Stimulated activated CD8-positive, alpha-beta memory T cell treated with anti-CD3 and anti-CD28 coated beads, Interleukin-7, amount 100 ng/mL, for 24 hours (primary cell): ENCODE measurements around the gene EFR3B.

Experiments used
- DNase-seq: peaks from one replicate; pipeline ENCODE4 v3.0.0-alpha.2; 2020; ENCODE audit warnings: low read depth

EFR3B gene

DNA sequence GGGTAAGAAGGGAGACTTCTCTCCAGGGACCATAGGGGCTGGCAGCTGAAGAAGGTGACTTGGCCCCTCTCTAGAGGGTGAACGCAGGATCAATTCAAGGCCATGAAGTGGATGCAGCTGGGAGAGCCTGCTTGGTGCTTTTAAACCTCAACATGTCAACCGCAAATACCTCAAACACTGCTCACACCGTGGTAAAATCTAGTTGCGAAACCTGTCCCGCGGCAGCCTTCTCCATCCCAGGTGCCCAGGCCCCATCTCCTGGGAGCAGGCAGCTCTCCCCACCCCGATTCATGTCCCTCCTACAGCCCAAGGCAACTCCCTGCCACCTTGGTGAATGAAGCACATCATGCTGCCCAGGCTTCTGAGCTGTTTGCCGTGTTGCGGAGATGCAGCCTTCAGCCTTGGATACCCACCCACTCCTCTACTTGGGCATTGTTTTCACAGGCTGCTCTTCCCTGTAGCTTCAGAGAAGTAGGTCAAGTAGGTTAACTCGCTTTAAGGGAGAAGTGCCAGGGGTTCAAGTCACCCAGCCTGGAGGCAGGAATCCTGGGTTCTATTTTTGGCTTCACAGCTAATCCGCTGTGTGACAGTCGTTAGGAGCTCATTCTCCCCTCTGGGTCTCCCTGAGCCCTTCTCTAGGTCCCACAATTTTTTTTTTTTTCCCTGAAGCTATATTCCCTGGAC lies 6.2 kb upstream of the EFR3B start:
- no peak for DNase-seq

DNA sequence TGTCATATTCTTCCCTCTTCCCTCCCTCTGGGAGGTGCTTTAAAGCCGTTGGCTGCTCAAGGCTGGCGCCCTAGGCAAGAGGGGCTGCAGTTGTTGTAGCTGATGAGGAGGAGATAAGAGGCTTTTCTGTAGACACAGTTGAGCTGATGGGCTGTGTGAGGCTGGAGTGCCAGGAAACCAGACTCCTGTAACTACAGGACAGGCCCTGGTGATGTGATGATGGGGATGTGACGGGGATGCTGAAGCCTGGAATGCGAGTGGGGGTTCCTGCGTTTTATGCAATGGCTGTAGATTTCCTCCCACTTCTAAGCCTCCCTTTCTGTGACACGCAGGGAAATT lies 5.7 kb upstream of the EFR3B start:
- no peak for DNase-seq

DNA sequence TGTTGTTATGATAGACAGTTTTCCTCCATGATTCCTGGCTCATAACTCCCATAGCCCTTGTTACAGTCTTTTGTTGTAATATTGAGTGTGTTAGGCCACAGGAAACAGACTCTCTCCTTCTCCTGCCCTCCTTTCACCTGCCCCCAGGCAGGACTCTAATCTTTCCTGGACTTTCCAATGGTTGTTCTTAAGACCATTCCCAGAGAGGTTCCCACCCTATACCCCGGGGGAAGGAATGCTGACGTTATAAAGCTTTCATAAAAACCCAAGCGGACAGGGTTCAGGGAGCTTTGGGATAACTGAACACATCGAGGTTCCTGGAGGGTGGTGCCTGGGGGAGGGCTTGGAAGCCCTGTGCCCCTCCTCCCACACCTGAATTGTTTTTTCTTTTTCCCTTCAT lies 2.8 kb upstream of the EFR3B start:
- DNase-seq = no peak

DNA sequence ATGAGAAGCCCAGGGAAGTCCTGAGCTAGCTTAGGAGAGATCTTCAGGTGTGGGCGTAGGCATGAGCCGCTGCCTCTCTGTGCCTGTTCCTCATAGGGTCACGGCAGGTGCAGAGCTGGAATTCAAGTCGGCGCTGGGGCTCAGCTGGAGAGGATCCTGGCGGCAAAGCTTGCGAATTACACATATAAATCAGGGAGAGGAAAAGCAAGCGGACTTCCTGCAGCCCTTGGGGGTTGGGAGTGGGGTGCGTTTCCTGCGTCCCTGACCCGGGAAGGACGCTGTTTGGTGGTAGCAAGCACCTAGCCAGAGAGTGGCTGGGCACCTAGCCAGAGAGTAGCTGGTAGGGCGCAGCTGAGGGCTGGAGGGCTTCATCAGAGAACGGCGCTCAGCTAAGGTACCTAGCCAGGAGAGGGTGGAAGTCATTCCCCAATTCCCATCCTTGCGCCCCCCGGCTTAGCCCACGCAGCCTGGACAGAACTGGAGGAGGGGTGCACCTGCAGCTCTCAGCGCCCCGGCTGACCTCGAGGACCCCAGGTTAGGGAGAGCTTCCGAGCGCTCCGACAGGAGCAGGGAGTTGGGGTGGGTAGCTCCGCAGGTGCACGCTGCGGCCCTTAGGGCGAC lies 459 bp upstream of the EFR3B start:
- no peak for DNase-seq

DNA sequence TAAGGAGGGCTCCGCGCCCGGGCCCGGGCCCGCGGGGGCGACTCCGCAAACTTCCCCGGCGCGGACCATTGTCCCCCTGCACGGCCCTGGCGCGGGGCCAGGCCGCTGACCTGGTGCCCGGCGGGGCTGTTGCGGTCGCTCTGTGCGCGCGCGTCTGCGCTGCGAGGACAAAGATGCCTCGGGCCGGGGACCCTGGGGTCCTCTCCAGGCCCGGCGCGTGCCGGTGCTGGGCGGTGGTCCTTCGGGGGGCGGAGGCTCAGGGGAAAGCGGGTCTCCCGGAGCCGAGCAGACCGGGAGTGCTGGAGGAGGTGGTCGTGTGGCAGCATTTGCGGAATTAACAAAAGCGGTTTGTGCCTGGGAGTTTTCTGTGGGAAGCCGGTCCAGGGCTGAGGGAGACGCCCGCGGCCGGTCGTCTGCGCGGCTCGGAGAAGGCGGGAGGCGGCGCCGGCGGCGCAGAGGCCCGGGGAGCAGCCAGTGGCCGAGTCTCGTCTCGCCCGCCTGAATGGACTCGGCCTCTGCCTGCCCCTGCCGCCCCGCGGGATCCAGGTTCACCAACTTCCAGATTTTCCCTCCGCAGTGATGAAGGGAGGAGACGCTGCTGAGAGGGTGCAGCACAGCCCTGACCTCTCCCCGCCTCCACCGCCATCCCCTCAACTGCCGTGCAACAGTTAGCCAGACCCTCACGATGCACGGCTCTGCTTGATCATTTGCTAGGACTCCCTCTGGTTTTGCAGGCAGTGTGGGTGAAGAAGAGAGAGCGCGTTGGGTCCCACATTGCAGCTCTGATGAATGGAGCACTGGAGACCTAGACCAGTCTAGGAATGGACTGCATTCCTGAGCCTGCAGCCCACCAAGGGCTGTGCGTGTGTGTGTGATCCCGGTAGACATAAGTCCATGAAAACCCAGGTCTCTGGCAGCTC lies 705 bp downstream of the EFR3B start:
- DNase-seq = no peak

DNA sequence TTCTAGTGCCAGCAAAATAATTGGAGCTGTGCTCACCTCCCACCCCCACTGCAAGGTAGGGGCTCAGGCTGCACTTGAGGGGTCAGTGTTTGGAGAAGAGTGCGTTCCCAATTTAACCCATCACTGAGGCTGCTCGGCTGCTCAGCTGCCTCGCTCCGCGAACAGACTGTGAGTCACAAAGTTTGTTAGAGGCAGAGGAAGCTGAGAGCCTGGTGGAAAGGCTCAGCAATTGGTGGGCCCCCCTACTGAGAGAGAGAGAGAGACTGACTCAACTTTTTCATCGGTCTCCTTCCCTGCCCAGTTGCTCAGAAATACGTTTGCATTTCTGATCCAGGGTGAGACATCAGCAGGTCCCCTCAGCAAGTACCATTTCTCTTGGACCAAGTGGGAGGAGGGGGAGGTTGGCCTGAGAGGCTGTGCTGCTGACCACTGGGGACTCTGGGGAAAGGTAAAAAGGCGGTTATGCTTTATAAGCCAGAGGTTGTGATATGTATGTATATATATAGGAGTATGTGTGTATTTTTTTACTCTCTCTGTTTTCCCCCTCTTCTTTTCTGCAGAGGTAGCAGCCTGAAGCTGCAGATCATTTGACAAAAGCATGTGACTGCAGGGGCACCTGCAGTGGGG lies 1.5 kb downstream of the EFR3B start:
- peak; percentile 22 for DNase-seq

DNA sequence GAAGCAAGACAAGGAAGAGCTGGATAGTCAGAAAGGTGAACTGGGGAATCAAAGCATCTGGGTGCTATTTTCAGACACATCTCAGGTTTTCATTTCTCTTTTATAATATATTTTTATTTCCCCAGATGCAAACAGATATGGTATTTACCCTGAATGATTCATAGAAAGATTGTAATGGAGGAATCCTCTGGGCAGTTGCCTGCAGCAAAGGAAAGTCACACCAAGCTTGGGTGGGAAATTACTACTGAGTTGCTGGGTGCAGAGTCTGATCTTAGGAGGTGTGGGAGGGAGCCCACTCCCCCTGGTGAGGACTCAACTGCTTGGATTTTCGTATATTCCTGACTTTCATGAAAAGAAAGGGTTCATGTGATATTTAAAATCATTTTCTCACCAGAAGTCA lies 2.1 kb downstream of the EFR3B start:
- DNase-seq = no peak

DNA sequence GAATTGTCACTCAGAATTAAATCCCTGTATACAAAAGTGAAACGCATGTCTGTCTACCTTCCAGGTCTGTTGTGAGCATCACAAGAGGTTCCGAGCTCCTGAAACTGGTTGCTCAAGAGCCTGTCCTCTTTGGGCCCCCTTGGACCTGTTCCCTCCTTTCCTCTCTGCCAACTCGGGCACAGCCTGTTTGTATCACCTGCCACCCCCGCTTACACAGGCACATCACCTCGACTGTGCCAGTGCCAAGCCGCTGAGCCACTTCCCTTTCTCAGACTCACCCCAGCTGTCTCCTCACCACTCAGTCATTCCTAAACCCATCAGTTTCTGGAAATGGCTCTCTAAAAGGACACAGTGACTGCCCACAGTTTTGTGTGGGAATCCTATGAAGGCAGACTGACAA lies 3.1 kb downstream of the EFR3B start:
- no peak for DNase-seq

DNA sequence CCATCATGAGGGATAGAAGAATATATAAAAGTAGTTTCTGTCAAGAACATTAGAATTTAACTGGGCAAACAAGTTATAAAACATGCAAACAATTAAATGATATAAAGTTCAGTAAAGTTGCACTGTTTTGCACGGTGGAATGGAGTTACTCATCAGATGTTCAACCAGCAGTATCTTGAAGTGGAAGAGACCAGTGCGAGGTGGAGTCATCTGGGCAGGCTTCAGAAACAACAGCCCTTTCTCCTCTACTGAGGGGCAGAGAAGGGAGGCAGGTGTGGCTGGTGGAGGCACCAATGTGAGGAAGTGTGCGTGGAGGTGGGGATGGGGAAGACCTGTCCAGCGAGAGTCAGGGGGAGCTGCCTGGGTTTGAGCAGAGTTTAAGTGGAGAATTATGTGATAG lies 7.5 kb downstream of the EFR3B start:
- DNase-seq = no peak

DNA sequence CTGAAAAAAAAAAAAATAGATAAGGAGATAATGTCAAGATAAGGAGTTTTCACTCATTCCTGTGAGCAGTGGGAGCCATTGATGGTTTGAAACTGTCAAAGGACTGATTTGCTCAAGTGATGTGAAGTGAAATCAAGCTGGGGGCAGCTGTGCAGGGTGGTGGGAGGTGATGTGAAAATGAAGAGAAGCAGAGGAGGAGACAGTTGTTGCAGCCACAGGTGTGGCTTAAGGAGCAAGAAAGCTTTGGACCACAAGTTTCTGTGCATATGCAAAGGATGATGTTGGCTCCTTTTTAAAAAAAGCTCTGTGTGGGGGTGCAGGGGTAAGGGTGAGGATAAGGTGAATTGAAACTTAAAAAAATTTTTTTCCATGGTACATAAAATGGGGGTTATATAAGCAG lies 8.3 kb downstream of the EFR3B start:
- DNase-seq = no peak

DNA sequence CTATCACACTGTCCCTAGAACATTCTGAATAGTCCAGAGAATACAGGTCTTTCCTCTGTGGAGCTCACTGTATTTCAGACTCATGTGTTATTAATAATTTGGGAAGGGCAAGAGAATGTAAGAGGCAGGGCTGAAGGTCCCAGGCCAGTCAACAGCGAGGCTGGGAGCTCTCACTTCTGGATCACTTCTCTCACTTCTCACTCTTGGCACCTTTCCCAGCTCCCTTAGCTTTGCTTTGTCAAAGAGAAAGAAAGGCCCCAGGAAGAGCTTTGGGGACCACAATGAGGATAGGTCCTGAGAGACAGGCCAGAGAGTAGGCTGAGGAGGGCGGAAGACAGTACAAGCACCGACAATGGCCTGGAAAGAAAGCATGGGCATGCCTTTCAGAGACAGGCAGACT lies 11.2 kb downstream of the EFR3B start:
- DNase-seq = no peak

DNA sequence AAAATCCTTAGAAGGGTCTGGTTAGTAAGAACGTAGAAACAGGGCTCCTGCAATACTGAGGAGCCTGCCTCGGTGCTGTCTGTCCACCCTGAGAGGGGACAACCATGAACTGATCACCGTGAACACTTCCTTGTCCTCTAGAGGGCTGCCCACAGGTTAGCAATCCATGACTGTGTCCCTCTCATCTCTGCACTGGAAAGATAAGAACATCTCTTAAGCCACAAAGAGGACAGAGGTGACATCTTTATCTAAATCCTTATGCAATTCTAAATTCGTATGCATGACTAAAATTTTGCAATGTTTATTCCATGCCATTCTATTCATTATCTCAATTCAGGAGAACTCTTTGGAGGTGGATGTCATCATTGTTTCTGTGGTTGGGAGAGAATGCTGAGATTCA lies 12.8 kb downstream of the EFR3B start:
- no peak for DNase-seq

DNA sequence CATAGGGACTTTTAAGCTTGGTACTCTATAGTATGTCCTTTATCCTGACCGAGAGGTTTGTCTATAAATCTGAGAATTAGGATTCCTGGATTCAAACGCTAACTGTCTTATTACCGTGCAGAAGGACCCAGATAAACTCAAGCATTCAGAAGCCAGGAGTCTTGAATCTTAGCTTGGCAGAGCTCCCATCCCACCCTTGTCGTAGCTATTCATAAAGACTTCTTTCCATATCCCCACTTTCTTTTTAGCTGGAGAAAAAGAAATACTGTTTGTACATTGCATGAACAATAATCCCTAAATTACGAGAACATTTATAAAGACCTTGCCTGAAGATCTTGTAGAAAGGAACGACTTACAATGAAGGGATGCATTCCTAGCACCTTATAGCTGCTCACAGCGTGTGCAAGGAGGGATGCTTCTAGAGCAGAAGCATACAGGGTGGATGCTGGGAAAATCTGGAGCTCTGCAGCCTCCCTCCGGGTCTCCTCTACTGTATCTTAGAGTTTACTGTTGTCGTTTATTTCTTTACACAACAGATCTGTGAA lies 13.6 kb downstream of the EFR3B start:
- DNase-seq = no peak

DNA sequence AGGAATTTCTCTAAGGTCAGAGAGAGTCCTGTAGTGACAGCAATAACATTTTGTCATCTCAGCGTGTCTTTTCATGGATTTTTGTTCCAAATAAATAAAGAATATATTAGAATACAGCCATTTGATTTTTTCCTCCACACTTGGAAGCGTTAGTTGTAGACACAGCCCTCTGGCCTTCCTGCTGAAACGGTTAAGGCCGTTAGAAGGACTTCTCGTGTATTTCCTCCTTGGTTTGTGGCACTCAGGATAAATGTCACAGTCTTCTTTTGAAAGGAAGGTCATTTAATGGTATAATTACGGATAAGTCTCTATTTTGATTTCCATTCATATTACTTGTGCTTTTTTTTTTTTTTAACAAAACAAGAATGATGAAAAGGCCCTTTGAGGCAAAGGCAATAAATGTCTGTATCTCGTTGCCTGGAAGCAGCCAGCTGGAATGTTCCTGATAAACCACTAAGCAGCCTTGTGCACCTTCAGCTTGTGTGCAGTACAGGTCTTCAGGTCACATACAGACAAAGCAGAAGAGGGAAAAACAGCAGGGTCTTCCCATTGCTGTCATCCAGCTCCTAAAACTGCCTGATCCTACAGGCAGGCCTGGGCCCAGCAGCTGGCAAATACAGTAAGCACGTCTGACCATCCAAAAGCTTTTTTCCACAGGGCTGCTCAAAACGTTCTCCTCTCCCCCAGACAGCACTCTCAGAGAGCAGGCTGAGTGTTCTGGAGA lies 14.4 kb downstream of the EFR3B start:
- DNase-seq = no peak

DNA sequence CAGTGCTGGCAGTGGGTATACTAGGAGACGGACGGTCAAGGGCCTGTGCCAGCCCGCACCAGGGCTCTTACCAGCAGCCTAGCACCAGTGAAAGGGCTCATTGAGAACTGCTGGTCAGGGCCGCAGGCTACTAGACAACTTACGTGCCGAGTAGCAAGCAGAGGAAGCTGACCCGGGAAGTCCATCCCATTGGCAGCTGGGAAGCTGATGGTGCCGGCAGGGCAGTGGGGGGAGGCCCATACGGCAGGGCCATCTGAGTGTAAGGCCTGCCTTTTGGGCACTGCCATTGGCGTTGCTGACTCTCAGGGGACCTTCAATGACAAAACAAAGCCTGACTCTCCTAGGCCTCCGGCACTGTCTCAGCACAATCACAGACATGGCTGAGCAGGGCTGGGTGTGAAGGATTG lies 20.6 kb downstream of the EFR3B start:
- no peak for DNase-seq

DNA sequence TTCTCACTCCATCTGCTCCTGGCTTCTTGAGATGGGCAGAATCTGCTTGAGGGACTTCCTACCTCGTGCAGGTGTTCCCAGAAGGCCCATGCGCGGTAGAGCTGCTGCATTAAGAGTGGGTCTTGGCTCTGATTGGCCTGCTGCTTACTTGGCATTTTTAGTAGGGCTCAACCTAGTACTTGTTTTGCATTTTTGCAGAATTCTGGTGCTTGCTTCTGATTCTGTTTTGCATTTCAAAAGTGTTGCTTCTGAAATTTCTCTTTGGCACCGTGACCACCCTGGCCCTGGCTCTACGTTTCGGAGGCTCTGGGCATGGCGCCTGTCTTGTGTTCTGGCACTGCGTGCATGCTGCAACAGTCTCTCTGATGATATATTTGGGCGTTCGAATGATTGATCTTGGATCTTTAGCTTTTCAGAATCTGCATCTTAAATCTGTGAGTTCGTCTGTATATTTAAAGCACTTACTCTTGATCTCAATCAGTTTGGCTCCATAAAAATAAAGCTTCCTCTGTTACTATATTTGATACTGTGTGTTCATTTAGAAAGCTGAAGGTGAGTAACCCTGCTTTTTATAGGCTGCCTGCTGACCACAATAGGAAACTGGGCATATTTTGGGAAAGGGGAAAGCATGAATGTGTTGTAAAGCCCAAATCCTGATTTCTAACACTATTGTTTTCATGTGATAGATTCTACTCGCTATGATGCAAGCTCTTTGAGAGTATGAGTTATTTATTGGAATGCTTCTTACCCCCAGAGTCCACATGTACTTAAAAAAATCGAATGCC lies 22.2 kb downstream of the EFR3B start:
- no peak for DNase-seq

DNA sequence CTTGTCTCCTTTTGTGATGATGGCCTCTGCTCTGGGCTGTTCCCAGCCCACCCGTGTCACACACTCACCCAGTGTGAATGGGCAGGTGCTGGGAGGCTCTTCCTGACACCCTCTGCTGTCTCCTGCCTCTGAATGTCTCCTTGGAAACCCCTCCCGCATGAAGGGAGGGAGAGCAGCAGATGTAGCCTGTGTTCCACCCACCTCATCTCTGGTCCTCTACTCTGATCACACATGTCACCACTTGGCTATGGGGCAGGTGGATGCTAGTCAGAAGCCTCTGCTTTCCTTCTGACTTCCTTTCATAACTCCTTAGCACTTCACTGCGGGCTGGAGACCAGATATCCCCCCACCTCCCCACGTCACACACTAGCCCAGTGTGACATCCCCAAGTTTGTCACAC lies 23.9 kb downstream of the EFR3B start:
- no peak for DNase-seq

DNA sequence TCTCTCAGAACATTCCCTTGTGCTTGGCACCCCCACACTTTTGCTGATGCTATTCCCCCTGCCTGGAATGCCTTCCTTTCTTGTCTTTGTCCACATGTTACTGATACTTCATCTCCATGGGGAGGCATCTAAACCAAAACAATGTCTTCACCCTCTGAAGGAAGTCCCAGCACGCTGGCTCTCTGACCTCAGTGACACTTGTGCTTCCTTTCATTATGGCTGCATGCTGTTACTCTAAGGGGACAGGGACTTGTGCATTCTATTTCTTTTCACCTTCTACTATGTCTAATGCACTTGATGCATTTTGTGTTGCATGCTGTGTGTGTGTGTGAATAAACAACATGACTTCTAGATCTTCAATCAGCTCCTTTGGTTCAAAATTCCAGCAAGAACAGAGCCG lies 24.6 kb downstream of the EFR3B start:
- DNase-seq = no peak

DNA sequence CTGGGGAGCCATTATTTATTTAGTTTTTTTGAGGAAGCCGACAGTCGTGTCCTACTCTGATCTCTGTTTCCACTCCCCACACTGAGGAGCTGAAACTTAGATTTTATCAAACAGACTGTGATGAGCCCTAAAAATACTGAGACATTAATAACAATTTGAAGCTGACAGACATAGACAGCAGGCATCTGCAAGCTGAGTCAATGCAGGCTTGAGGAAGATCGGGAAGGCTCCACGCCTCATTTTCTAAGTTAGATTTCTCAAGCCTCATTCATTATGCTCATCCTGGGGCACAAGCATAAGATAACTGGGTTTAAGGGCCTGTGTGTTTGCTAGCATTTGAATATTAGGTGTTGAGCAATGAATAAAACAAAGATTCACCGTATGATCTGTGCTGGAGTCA lies 26.3 kb downstream of the EFR3B start:
- DNase-seq = no peak

DNA sequence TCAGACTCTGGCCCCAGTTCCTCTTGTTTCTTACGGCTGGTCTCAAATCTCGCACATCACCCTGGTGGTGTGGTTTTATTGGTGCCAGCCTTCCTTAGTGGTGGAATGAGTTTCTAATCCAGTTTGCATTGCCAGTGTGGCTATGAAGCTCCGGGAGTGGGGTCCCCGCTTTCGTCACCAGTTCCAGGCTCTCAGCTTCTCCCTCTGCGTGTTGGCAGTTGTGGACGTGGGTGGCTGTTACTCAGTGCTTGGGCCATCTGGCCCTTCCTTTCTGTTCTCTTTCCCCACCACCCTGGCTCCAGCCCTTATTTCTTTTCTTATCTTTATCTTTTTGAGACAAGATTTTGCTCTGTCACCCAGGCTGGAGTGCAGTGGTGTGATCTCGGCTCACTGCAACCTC lies 30.1 kb downstream of the EFR3B start:
- no peak for DNase-seq

DNA sequence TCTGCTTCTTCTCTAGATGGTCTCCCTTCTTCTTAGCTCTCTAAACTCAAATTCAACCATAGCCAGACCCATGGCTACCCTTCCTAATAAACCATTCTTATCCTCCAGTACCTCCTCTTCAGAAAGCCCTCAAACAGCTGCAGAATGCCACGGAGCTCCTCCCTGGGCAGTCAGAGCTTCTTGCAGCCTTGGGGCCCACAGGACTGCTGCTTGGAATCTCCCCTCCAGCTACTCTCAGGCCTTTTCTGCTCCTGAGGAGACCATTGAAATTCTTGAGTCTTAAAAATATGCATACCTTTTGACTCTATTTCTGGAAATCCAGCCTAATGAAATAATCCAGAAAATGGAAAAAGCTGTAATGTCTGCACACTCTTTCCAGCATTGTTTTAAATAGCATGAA lies 30.7 kb downstream of the EFR3B start:
- no peak for DNase-seq
